Spleen (tissue), 11 donors: ENCODE measurements around the gene MPST. TPM values are rescaled to one million over a fixed set of nuclear protein-coding genes. Genes with fewer than 3 reads are reported as not detected.
"Not testable (repeated sequence)": the region's sequence is repeated elsewhere in the genome, so short reads cannot be mapped to it uniquely, and the experiment has no call there.

ENCODE experiments used
- DNase-seq: peaks from one replicate; pipeline ENCODE4 v3.0.0-alpha.2; 2020
- H3K27ac ChIP-seq, 8 donors: fragments of 200-600 bp; sonication (generic) in 7 of 8; 1 replicate in 4 of 8; 2 replicates in 4 of 8; pipeline versions ENCODE4 v1.5.0 to v1.8.0; 2016 to 2021; ENCODE audit warnings: inconsistent platforms in 4 of 8, mild to moderate bottlenecking in 4 of 8, moderate library complexity in 1 of 8
- H3K27me3 ChIP-seq, 7 donors: fragments of 200-600 bp; sonication (generic) in 6 of 7; replicated peaks in 1 of 7; 1 replicate in 4 of 7; 2 replicates in 3 of 7; pipeline versions ENCODE4 v1.5.0 to v1.8.0; 2016 to 2021; ENCODE audit warnings: inconsistent platforms in 3 of 7, mild to moderate bottlenecking in 1 of 7
- H3K36me3 ChIP-seq, 6 donors: fragments of 200-600 bp; sonication (generic) in 5 of 6; 1 replicate in 4 of 6; 2 replicates in 2 of 6; pipeline versions ENCODE4 v1.5.0 to v1.8.0; 2016 to 2021; ENCODE audit warnings: inconsistent platforms in 2 of 6
- H3K4me1 ChIP-seq, 6 donors: fragments of 200-600 bp; sonication (generic) in 5 of 6; 1 replicate in 3 of 6; 2 replicates in 3 of 6; pipeline versions ENCODE4 v1.5.0 to v1.8.0; 2016 to 2021; ENCODE audit warnings: inconsistent platforms in 3 of 6
- H3K4me3 ChIP-seq, 8 donors: fragments of 200-600 bp; sonication (generic) in 7 of 8; 1 replicate in 4 of 8; 2 replicates in 4 of 8; pipeline versions ENCODE4 v1.5.0 to v1.8.0; 2016 to 2021; ENCODE audit warnings: inconsistent platforms in 4 of 8, mild to moderate bottlenecking in 4 of 8, moderate library complexity in 2 of 8
- H3K9me3 ChIP-seq, 8 donors: fragments of 200-600 bp; sonication (generic) in 7 of 8; 1 replicate in 4 of 8; 2 replicates in 4 of 8; pipeline versions ENCODE4 v1.5.0 to v1.8.0; 2016 to 2021; ENCODE audit warnings: inconsistent platforms in 4 of 8
- CTCF ChIP-seq, 11 experiments: fragments of 200-600 bp in 7 of 11; fragments of 450-650 bp in 4 of 11; sonication (generic) in 4 of 11; IDR thresholded peaks in 8 of 11; conservative IDR thresholded peaks in 3 of 11; 1 replicate in 7 of 11; 2 replicates in 4 of 11; pipeline versions ENCODE4 v1.4.0 to v1.8.0; 2016 to 2021; ENCODE audit warnings: antibody characterized with exemption in 11 of 11, inconsistent platforms in 4 of 11, mild to moderate bottlenecking in 1 of 11
- POLR2A ChIP-seq, 3 donors: fragments of 450-650 bp; IDR thresholded peaks; one replicate each; pipeline ENCODE4 v1.5.1; 2017; ENCODE audit warnings: antibody characterized with exemption in 3 of 3, mild to moderate bottlenecking in 1 of 3
- POLR2AphosphoS5 ChIP-seq, 3 donors: sonication (generic); formaldehyde crosslinking; IDR thresholded peaks; one replicate each; pipeline ENCODE4 v1.5.1; 2017; ENCODE audit warnings: antibody characterized with exemption in 3 of 3
- WGBS, 5 donors: extraction: QIAGEN DNeasy Blood & Tissue Kit in 3 of 5; methylation state at CpG; one replicate each; pipeline versions ENCODE4 v1.1.5 to v1.1.7; 2013 to 2018; 5-methylcytosine and 5-hydroxymethylcytosine counted together
- intact Hi-C: fragments of 100-400 bp; cut with DNase I; formaldehyde crosslinking; loops from one replicate; pipeline ENCODE4 v1.15.0; 2023; ENCODE audit warnings: low total_unique reads
- polyA plus RNA-seq, 3 donors: library from polyadenylated mRNA; stranded (reverse); fragments of 200-250 nt; gene quantifications; one replicate each; pipeline ENCODE4 v1.2.1, GENCODE V29; 2013
- total RNA-seq, 7 donors: library from RNA; depleted of rRNA in 3 of 7; stranded (reverse); fragments of >200 nt in 3 of 7; fragmentation: NEBNext Ultra II Directional in 4 of 7; extraction: Animal tissue kit (Norgen Biotek cat#: 25700) in 4 of 7; gene quantifications; one replicate each; pipeline versions ENCODE4 v1.1.0 to v1.2.1, GENCODE V29; 2016 to 2021
- donor health status: healthy with polysubstance abuse.
- donor health status: DM: no; HTN: no; CAD: no; lungs with moderate emphysema.
- donor health status: DM: no; HTN: no; CAD: no.
- donor health status: Bipolar disorder and iron deficiency.
- donor health status: healthy.
- donor health status: DM: no; HTN: no; CAD: no.
- donor health status: DM: yes; HTN: yes; CAD: no.

MPST gene
- total and polyA plus RNA-seq, 10 donors = 13.9 to 44.8 (median 29.9) TPM

DNA sequence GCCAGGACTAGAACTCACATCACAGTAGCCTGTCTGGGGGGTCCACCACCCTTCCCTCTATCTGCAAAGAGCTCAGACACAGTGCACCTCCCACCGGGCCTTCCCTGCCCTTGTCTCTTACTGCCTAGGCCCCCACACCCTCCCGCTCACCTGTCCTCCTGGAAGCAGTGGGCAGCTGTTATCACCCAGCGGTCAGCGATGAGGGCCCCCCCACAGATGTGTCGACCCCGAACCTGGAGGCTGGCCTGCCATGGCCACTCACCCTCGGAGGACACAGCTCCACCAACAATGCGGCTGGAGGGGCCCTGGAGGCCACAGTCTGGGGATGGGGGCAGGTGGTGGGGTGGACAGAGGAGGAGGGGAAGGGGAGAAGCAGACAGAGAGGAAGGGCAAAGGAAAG lies 50.8 kb downstream of the MPST start:
- 76 to 85% (median 81%) methylated on average over 8 of the region's 8 CpGs for WGBS, 5 donors
- Histone ChIP-seq H3K36me3 (no peaks in the 10 kb centered on the region), H3K27me3 (peaks cover 0 to 60% (median 21%) of the 10 kb centered on the region in 7 donors), H3K27ac (no peak overlapping the region), H3K4me3 (no peak overlapping the region), H3K4me1 (peaks cover 0 to 5% (median 0%) of the 10 kb centered on the region in 6 donors), H3K9me3 (no peaks in the 10 kb centered on the region)
- DNase-seq = no peak
- intact Hi-C loops = no loop called here
- TF ChIP-seq POLR2A (IDR thresholded peaks at IDR 0.05) (no peak), POLR2AphosphoS5 (IDR thresholded peaks at IDR 0.05) (no peak), CTCF (IDR thresholded peaks at IDR 0.05 in 8 of 11, conservative IDR thresholded peaks at IDR 0.05 in 3 of 11) (no peak)

- no peak for TF ChIP-seq CTCF (IDR thresholded peaks at IDR 0.05 in 8 of 11, conservative IDR thresholded peaks at IDR 0.05 in 3 of 11)
- TF ChIP-seq POLR2A (IDR thresholded peaks at IDR 0.05) = no peak
- no peak for TF ChIP-seq POLR2AphosphoS5 (IDR thresholded peaks at IDR 0.05)
- Histone ChIP-seq H3K36me3 (no peaks in the 10 kb centered on the region), H3K9me3 (no peaks in the 10 kb centered on the region), H3K27ac (no peak overlapping the region), H3K27me3 (peaks cover 0 to 63% (median 21%) of the 10 kb centered on the region in 7 donors), H3K4me1 (peaks cover 0 to 5% (median 0%) of the 10 kb centered on the region in 6 donors), H3K4me3 (no peak overlapping the region)
- WGBS, 5 donors = 51 to 64% (median 56%) methylated on average over 7 to 9 of the region's 9 CpGs
- intact Hi-C loops = no loop called here
- DNase-seq = no peak
Measured at GRCh38 chr22:37070744-37071143, 51.2 kb downstream of the MPST start.

DNA sequence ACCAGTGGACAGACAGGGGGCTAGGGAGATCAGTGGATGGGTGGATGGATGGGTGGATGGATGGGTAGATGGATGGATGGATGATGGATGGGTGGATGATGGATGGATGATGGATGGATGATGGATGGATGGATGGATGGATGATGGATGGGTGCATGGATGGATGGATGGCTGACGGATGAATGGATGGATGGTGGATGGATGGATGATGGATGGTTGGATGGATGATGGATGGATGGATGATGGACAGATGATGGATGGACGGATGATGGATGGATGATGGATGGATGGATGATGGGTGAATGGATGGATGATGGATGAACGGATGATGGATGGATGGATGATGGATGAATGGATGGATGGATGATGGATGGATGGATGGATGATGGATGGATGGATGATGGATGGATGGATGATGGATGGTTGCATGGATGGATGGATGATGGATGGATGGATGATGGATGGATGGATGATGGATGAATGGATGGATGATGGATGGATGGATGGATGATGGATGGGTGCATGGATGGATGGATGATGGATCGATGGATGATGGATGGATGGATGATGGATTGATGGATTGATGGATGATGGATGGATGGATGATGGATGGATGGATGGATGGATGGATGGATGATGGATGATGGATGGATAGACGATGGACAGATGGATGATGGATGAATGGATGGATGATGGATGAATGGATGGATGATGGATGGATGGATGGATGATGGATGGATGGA lies 52.5 kb downstream of the MPST start:
- H3K27ac ChIP-seq, H3K9me3 ChIP-seq, DNase-seq, H3K4me3 ChIP-seq, H3K36me3 ChIP-seq, intact Hi-C loops, H3K4me1 ChIP-seq: not testable (repeated sequence)
- peaks cover 0 to 73% (median 21%) of the 10 kb centered on the region in 7 donors for H3K27me3 ChIP-seq
- WGBS, 5 donors = 92 to 97% (median 94%) methylated on average over 5 of the region's 5 CpGs

GRCh38 chr22:37072673-37073072 lies 53.1 kb downstream of the MPST start:
- no peaks in the 10 kb centered on the region for H3K9me3 ChIP-seq
- intact Hi-C loops = no loop called here
- H3K36me3 ChIP-seq = no peaks in the 10 kb centered on the region
- DNase-seq = no peak
- peaks cover 0 to 7% (median under 1%) of the 10 kb centered on the region in 6 donors for H3K4me1 ChIP-seq
- no peak overlapping the region for H3K27ac ChIP-seq
- TF ChIP-seq POLR2A (IDR thresholded peaks at IDR 0.05) (no peak), CTCF (IDR thresholded peaks at IDR 0.05 in 8 of 11, conservative IDR thresholded peaks at IDR 0.05 in 3 of 11) (no peak), POLR2AphosphoS5 (IDR thresholded peaks at IDR 0.05) (no peak)
- H3K4me3 ChIP-seq = no peak overlapping the region
- WGBS, 5 donors = 88 to 97% (median 95%) methylated on average over 8 of the region's 8 CpGs
- peaks cover 0 to 76% (median 21%) of the 10 kb centered on the region in 7 donors for H3K27me3 ChIP-seq
